ENCODE results near the gene EFEMP2.
"Not testable (repeated sequence)": the region's sequence is repeated elsewhere in the genome, so short reads cannot be mapped to it uniquely, and the experiment has no call there.

EFEMP2 gene

DNA sequence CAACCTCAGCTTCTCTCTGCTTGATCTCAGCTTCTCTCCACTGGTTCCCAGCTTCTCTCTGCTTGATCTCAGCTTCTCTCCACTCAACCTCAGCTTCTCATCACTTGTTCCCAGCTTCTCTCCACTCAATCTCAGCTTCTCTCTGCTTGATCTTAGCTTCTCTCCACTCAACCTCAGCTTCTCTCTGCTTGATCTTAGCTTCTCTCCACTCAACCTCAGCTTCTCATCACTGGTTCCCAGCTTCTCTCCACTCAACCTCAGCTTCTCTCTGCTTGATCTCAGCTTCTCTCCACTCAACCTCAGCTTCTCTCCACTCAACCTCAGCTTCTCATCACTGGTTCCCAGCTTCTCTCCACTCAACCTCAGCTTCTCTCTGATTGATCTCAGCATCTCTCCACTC, 40.4 kb downstream of the EFEMP2 start:
- peak overlapping the region; percentile 4 for H3K27ac Mint-ChIP-seq
- not testable (repeated sequence) for H3K36me3 Mint-ChIP-seq (ENCODE audit: low read depth); H3K9me3 Mint-ChIP-seq
- peaks cover 16% of the 10 kb centered on the region for H3K4me1 Mint-ChIP-seq (ENCODE audit: low read depth)
- peaks cover 23% of the 10 kb centered on the region for H3K27me3 Mint-ChIP-seq (ENCODE audit: low read depth)
- peak overlapping the region; percentile 38 for H3K4me3 Mint-ChIP-seq

DNA sequence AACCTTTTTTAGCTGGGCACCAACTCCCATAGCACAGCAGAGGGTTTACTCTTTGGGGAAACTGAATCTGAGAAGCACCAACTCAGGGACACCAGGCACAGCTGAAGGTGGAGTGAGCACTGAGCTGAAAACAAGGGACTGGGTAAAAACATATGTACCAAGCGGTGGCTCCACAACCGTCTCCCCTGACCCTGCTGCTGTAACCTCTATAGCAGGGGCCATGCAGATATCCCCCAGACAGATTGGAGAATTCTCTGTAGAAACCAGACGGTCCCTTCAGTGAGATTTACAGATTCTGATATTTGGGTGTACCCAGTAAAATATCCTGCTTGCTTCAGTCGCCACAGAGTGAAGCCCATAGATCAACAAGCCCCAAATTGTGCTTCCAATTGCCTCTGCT, 43.1 kb downstream of the EFEMP2 start:
- H3K27me3 Mint-ChIP-seq (ENCODE audit: low read depth), result peaks cover 23% of the 10 kb centered on the region
- peaks cover 3% of the 10 kb centered on the region for H3K36me3 Mint-ChIP-seq (ENCODE audit: low read depth)
- no peaks in the 10 kb centered on the region for H3K9me3 Mint-ChIP-seq
- H3K27ac Mint-ChIP-seq, result no peak overlapping the region
- H3K4me1 Mint-ChIP-seq (ENCODE audit: low read depth), result peaks cover 16% of the 10 kb centered on the region
- H3K4me3 Mint-ChIP-seq, result no peak overlapping the region

- H3K9me3 Mint-ChIP-seq, result no peaks in the 10 kb centered on the region
- H3K36me3 Mint-ChIP-seq (ENCODE audit: low read depth), result no peaks in the 10 kb centered on the region
- H3K27me3 Mint-ChIP-seq (ENCODE audit: low read depth), result peaks cover 14% of the 10 kb centered on the region
- H3K4me3 Mint-ChIP-seq, result no peak overlapping the region
- H3K27ac Mint-ChIP-seq, result no peak overlapping the region
- peaks cover 10% of the 10 kb centered on the region for H3K4me1 Mint-ChIP-seq (ENCODE audit: low read depth)
Observed at GRCh38 chr11:65826984-65827735, 45.4 kb downstream of the EFEMP2 start.

- no peaks in the 10 kb centered on the region for H3K27me3 Mint-ChIP-seq (ENCODE audit: low read depth)
- H3K9me3 Mint-ChIP-seq, result no peaks in the 10 kb centered on the region
- no peaks in the 10 kb centered on the region for H3K36me3 Mint-ChIP-seq (ENCODE audit: low read depth)
- H3K27ac Mint-ChIP-seq, result no peak overlapping the region
- no peak overlapping the region for H3K4me3 Mint-ChIP-seq
- H3K4me1 Mint-ChIP-seq (ENCODE audit: low read depth), result peaks cover 7% of the 10 kb centered on the region
Observed at GRCh38 chr11:65822776-65823528, 49.6 kb downstream of the EFEMP2 start.

DNA sequence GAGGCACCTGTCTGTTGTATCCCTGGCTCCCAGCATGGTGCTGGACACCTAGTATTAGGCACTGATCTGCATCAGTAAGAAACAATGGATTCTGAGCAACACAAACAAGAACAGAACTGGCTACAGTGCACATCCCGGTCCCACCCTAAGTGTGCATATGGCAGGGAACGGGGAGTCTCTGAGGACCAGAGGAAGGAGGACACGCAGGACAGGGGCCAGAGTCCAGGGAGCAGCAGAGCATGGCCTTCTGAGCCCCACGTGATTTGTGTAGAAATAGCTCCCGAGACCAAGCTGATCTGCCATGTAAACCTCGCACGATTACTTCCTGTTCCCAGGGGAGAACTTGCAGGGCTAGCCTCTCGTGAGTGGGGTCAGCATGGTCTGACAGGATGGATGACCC, 51.5 kb downstream of the EFEMP2 start:
- Mint-ChIP-seq H3K27me3 (ENCODE audit: low read depth) (no peaks in the 10 kb centered on the region), H3K36me3 (ENCODE audit: low read depth) (no peaks in the 10 kb centered on the region), H3K9me3 (no peaks in the 10 kb centered on the region), H3K27ac (no peak overlapping the region), H3K4me3 (no peak overlapping the region), H3K4me1 (ENCODE audit: low read depth) (peaks cover 15% of the 10 kb centered on the region)

- Mint-ChIP-seq H3K4me1 (ENCODE audit: low read depth) (peaks cover 15% of the 10 kb centered on the region), H3K36me3 (ENCODE audit: low read depth) (no peaks in the 10 kb centered on the region), H3K4me3 (peak overlapping the region; percentile 86), H3K27me3 (ENCODE audit: low read depth) (peaks cover 7% of the 10 kb centered on the region), H3K9me3 (no peaks in the 10 kb centered on the region), H3K27ac (peak overlapping the region; percentile 83)
Observed at GRCh38 chr11:65817835-65818680, 54.5 kb downstream of the EFEMP2 start.

DNA sequence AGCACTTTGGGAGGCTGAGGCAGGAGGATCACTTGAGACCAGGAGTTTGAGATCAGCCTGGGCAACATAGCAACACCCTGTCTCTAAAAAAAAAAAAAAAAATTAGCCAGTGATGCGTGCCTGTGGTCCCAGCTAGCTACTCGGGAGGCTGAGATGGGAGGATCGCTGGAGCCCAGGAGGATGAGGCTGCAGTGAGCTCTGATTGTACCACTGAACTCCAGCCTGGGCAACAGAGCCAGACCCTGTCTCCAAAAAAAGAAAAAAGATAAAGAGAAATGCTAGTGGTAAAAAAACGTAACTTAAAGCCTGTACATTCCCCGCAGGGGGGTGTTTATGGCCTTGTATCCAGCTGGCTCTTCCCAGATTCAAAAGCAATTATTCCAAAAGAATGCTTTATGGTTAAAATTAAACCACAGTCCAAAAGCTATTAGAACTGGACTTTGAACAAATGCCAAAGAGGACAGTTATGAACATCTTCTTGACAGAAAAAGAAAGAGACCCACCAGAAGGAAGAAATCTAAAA, 55.2 kb downstream of the EFEMP2 start:
- Mint-ChIP-seq H3K27me3 (ENCODE audit: low read depth) (peaks cover 10% of the 10 kb centered on the region), H3K36me3 (ENCODE audit: low read depth) (no peaks in the 10 kb centered on the region), H3K4me1 (ENCODE audit: low read depth) (peaks cover 15% of the 10 kb centered on the region), H3K27ac (peak overlapping the region; percentile 83), H3K4me3 (peak overlapping the region; percentile 86), H3K9me3 (no peaks in the 10 kb centered on the region)

- Mint-ChIP-seq H3K4me1 (ENCODE audit: low read depth) (peaks cover 15% of the 10 kb centered on the region), H3K4me3 (peak overlapping the region; percentile 33), H3K9me3 (no peaks in the 10 kb centered on the region), H3K27me3 (ENCODE audit: low read depth) (peaks cover 13% of the 10 kb centered on the region), H3K36me3 (ENCODE audit: low read depth) (no peaks in the 10 kb centered on the region), H3K27ac (no peak overlapping the region)
Observed at GRCh38 chr11:65816696-65817095, 55.9 kb downstream of the EFEMP2 start.

Measured in T-helper 1 cell treated with Interleukin-12 subunit alpha and Interleukin-12 subunit beta and Interleukin-4 antibody, amounts not matched to agents 30 μg/mL and 1 μg/mL, for 36 hours (primary cell).